NCI-H2171 treated with DMSO at 0.1 percent for 48 hours (cell line): Measurements from ENCODE around the gene ESD.

Experiments
- DNase-seq: peaks from one replicate; lab custom pipeline; 2025; lab: John Stamatoyannopoulos, UW

The ESD gene

GRCh38 chr13:46745062-46745461, 51.9 kb downstream of the ESD start:
- DNase-seq: no peak

GRCh38 chr13:46743191-46743590, 53.8 kb downstream of the ESD start:
- DNase-seq: no peak

DNA sequence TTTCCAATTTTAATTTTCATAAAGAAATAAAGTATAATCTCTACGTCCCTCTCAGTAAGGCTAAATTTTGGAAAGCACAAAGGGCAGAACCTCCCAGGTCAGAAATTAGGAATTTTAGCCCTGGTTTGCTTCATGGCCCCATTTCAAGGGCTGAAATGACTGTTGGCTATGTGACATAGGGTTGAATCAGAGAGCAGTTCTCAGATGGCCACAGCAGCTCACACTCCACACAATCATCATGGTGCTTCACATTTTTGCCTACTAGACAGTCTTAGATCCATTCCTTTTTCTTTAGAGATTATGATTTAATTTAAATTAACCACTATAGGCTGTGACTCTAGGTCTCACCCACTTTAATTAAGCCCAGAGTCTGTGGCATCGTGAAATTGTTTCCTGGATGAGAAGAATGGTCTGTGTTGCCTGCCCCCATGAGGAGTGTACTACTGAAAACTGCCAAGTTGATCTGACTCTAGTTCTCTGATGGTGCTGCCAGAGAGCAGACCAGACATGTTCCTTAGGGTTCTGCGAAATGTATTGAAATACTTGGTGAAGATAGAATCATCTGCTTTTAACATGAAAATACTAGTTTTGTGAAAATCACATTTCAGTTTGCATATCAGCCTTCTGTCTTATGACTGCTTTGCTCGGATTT, 57.4 kb downstream of the ESD start:
- DNase-seq: no peak

GRCh38 chr13:46738766-46739165, 58.2 kb downstream of the ESD start:
- no peak for DNase-seq

- no peak for DNase-seq
These were observed 58.9 kb downstream of the ESD start for GRCh38 chr13:46738055-46738454.

DNA sequence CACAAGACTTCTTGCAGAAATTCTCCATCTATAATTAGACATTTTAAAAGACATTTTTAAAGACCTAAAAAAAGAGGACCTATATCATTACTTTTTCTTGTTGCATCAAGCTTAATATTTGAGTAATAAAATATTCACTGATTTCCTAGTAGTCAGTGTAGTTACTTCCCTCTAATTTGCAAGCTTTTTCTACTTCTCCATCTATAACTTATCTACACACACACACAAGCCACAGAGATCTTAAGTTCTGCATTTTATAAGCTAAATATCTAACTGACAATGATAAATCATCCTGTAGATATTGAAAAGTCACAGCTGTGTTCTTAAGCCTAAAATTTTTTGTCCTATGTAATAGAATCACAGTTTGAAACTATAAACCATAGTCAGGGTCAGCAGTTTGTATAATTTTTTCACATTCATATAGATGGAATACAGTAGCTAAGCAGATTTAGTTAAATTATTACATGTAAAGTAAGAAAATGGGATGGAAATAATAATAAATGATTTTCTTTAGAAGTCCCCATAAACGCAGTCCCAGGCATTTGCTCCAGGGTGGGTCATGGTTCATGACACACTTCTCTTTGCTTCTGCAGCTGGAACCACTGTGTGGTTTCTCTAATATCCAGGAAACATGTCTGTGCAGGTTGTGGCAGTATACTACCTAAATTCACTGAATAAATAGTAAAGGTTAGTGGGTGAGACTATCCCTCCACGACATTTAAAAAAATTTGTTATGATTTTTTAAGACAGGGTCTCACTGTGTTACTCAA, 60.2 kb downstream of the ESD start:
- no peak for DNase-seq

DNA sequence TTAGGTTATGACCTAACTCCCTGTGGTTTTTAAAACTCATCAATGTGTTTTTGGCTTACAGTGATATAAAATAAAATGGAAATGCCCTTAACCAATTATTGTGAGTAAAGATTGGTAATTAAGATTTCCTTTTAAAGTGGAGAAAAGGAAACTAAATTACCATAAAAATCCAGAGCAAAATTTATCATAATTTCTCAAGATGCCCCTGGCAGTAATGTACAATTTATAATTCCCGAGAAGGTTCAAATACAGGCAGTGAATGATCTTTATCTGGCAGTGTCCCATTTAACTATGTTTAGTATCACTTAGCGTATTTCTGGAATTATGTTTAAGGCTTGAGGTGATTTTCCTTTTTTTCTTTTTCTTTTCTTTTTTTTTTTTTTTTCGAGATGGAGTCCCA, 61.5 kb downstream of the ESD start:
- DNase-seq: no peak

DNA sequence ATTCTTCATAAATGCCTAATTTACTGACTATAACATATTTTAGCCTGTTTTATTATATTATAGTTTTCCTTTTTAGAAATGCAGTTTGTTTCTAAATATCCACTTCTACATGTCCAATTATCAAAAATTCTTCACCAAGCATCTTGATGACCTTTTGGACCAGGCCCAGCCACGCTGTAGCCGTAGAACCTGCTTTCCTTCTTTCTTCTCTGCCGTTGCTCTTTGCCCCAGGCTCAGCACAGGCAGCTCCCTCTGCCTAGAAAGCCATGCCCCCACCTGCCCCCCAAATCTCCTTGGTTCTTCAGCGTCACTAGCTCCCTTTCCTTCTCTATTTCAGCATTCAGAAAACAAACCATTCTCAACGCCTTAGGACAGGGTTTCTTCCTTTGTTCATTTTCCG, 65.4 kb downstream of the ESD start:
- DNase-seq: no peak

DNA sequence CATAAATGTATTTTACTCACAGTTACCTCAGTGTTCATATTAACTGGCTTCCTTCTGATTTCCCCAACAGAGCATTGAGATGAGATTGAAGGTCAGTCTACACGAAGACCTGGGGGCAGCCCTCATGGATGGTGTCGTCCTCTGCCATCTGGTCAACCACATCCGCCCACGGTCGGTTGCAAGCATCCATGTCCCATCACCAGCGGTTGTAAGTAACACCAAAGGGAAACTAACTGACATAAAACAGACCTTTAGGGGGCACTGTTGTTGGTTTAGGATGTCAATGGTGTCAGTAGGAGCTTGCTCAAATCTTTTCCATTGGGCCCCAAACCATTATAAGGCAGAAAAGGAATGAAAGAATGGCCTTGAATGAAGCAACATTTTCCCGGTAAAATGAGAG, 68.2 kb downstream of the ESD start:
- no peak for DNase-seq

- DNase-seq: no peak
These were observed 70.6 kb downstream of the ESD start for GRCh38 chr13:46726347-46726746.
